WTC11 (cell line): ENCODE data around the gene GMPR. TPM values are rescaled to one million over a fixed set of nuclear protein-coding genes. Genes with fewer than 3 reads are reported as not detected.

Experiments
- ATAC-seq: fragments of 200-7000 bp; cut with Tn5 transposase; 2 replicates; pipeline ENCODE4 v1.10.0; 2021; ENCODE audit warnings: mild to moderate bottlenecking, moderate library complexity
- CTCF ChIA-PET: fragments of 300-600 bp; sonication (Branson Sonifier 250); formaldehyde crosslinking; loops from one replicate; lab custom pipeline; 2021; ENCODE audit warnings: antibody characterized with exemption; lab: Charles Lee
- POLR2A ChIA-PET: fragments of 350-600 bp; sonication (Branson Sonifier 250); formaldehyde crosslinking; loops from one replicate; lab custom pipeline; 2021; ENCODE audit warnings: antibody characterized with exemption; lab: Charles Lee
- DNase-seq: peaks from one replicate; pipeline ENCODE4 v3.0.0; 2021; ENCODE audit warnings: low spot score
- H3K27ac Mint-ChIP-seq: 2 replicates; pipeline ENCODE4 v1.8.0; 2021; ENCODE audit warnings: mixed read lengths
- H3K27me3 Mint-ChIP-seq: 2 replicates; pipeline ENCODE4 v1.8.0; 2021; ENCODE audit warnings: low read depth, mild to moderate bottlenecking, moderate library complexity, mixed read lengths
- H3K36me3 Mint-ChIP-seq: 2 replicates; pipeline ENCODE4 v1.8.0; 2021; ENCODE audit warnings: mixed read lengths
- H3K4me1 Mint-ChIP-seq: 2 replicates; pipeline ENCODE4 v1.8.0; 2022; ENCODE audit warnings: mixed read lengths
- H3K4me3 Mint-ChIP-seq: 2 replicates; pipeline ENCODE4 v1.8.0; 2021; ENCODE audit warnings: mild to moderate bottlenecking, moderate library complexity, mixed read lengths
- H3K9me3 Mint-ChIP-seq: 2 replicates; pipeline ENCODE4 v1.8.0; 2021; ENCODE audit warnings: mixed read lengths
- ATF1 ChIP-seq: sonication (generic); formaldehyde crosslinking; IDR thresholded peaks from 2 replicates; pipeline ENCODE4 v1.8.1; 2023; ENCODE audit warnings: mild to moderate bottlenecking, moderate library complexity, missing genetic modification reagents
- ATF6 ChIP-seq: sonication (generic); formaldehyde crosslinking; IDR thresholded peaks from 2 replicates; pipeline ENCODE4 v1.8.1; 2023; ENCODE audit warnings: mild to moderate bottlenecking, missing genetic modification reagents
- ELF4 ChIP-seq: sonication (generic); formaldehyde crosslinking; IDR thresholded peaks from 2 replicates; pipeline ENCODE4 v1.8.1; 2022; ENCODE audit warnings: low read depth, mild to moderate bottlenecking, moderate library complexity, missing genetic modification reagents
- GABPB1 ChIP-seq: sonication (generic); formaldehyde crosslinking; IDR thresholded peaks from 2 replicates; pipeline ENCODE4 v1.8.1; 2023; ENCODE audit warnings: mild to moderate bottlenecking, missing genetic modification reagents
- IRF1 ChIP-seq: sonication (generic); formaldehyde crosslinking; IDR thresholded peaks from 2 replicates; pipeline ENCODE4 v1.8.0; 2023; ENCODE audit warnings: missing genetic modification reagents
- IRF2 ChIP-seq: sonication (generic); formaldehyde crosslinking; IDR thresholded peaks from 2 replicates; pipeline ENCODE4 v1.8.0; 2022; ENCODE audit warnings: low read depth, missing genetic modification reagents, borderline replicate concordance
- NFE2L1 ChIP-seq: sonication (generic); formaldehyde crosslinking; IDR thresholded peaks from 2 replicates; pipeline ENCODE4 v1.8.1; 2023; ENCODE audit warnings: missing genetic modification reagents
- NR1H2 ChIP-seq: sonication (generic); formaldehyde crosslinking; IDR thresholded peaks from 2 replicates; pipeline ENCODE4 v1.9.0; 2021; ENCODE audit warnings: mild to moderate bottlenecking, moderate library complexity, missing genetic modification reagents
- PRRX2 ChIP-seq: fragments of 250-450 bp; sonication (Bioruptor Pico); IDR thresholded peaks from 2 replicates; pipeline ENCODE4 v1.8.0; 2021; ENCODE audit warnings: mild to moderate bottlenecking
- SMAD3 ChIP-seq: sonication (generic); formaldehyde crosslinking; IDR thresholded peaks from 2 replicates; pipeline ENCODE4 v1.8.0; 2022; ENCODE audit warnings: missing genetic modification reagents, mild to moderate bottlenecking, borderline replicate concordance
- SOX15 ChIP-seq: fragments of 250-450 bp; sonication (Bioruptor Pico); IDR thresholded peaks from 2 replicates; pipeline ENCODE4 v1.9.0; 2021; ENCODE audit warnings: mild to moderate bottlenecking
- SP1 ChIP-seq: sonication (generic); formaldehyde crosslinking; conservative IDR thresholded peaks from 2 replicates; pipeline ENCODE4 v1.8.1; 2022; ENCODE audit warnings: missing genetic modification reagents
- TEAD1 ChIP-seq: sonication (generic); formaldehyde crosslinking; IDR thresholded peaks from 2 replicates; pipeline ENCODE4 v1.8.0; 2022; ENCODE audit warnings: mild to moderate bottlenecking, missing genetic modification reagents
- TEAD4 ChIP-seq: sonication (generic); formaldehyde crosslinking; IDR thresholded peaks from 2 replicates; pipeline ENCODE4 v1.8.0; 2022; ENCODE audit warnings: mild to moderate bottlenecking, missing genetic modification reagents
- USF1 ChIP-seq: sonication (generic); formaldehyde crosslinking; IDR thresholded peaks from 2 replicates; pipeline ENCODE4 v1.8.0; 2022; ENCODE audit warnings: mild to moderate bottlenecking, missing genetic modification reagents
- ZNF232 ChIP-seq: sonication (generic); formaldehyde crosslinking; IDR thresholded peaks from 2 replicates; pipeline ENCODE4 v1.8.0; 2022; ENCODE audit warnings: mild to moderate bottlenecking, missing genetic modification reagents
- ZNF281 ChIP-seq: sonication (generic); formaldehyde crosslinking; IDR thresholded peaks from 2 replicates; pipeline ENCODE4 v1.8.0; 2023; ENCODE audit warnings: mild to moderate bottlenecking, missing genetic modification reagents
- ZNF317 ChIP-seq: sonication (generic); formaldehyde crosslinking; IDR thresholded peaks from 2 replicates; pipeline ENCODE4 v1.8.1; 2023; ENCODE audit warnings: low read depth, mild to moderate bottlenecking, moderate library complexity, missing genetic modification reagents, borderline replicate concordance
- ZNF416 ChIP-seq: fragments of 250-450 bp; sonication (Bioruptor Pico); IDR thresholded peaks from 2 replicates; pipeline ENCODE4 v1.9.0; 2021; ENCODE audit warnings: mild to moderate bottlenecking, inconsistent platforms
- ZNF423 ChIP-seq: fragments of 250-450 bp; sonication (Bioruptor Pico); IDR thresholded peaks from 2 replicates; pipeline ENCODE4 v2.1.2; 2022; ENCODE audit warnings: mild to moderate bottlenecking, moderate library complexity
- ZNF671 ChIP-seq: fragments of 250-450 bp; sonication (Bioruptor Pico); IDR thresholded peaks from 2 replicates; pipeline ENCODE4 v1.8.0; 2021; ENCODE audit warnings: mild to moderate bottlenecking
- total RNA-seq: library from RNA; stranded (reverse); gene quantifications from 3 replicates; pipeline ENCODE4 v1.2.3, GENCODE V29; 2021
- TF ChIP-seq, protein P1 (sequence below): sonication (generic); formaldehyde crosslinking; conservative IDR thresholded peaks from 2 replicates; pipeline ENCODE4 v1.8.1; 2022; ENCODE audit warnings: mild to moderate bottlenecking, missing genetic modification reagents
- TF ChIP-seq, protein P2 (sequence below): sonication (generic); formaldehyde crosslinking; IDR thresholded peaks from 2 replicates; pipeline ENCODE4 v1.8.0; 2022; ENCODE audit warnings: mild to moderate bottlenecking, missing genetic modification reagents
- TF ChIP-seq, protein P3 (sequence below): fragments of 250-450 bp; sonication (Bioruptor Pico); conservative IDR thresholded peaks from 2 replicates; pipeline ENCODE4 v1.9.0; 2021; ENCODE audit warnings: mild to moderate bottlenecking

GMPR gene
- total RNA-seq, 1 experiment from 2014 or later = 2.4 TPM

- H3K36me3 Mint-ChIP-seq = no peaks in the 10 kb centered on the region
- no peak for DNase-seq
Observed at GRCh38 chr6:16248271-16248853, 10.0 kb downstream of the GMPR start.

GRCh38 chr6:16249971-16250370, 11.6 kb downstream of the GMPR start:
- H3K36me3 Mint-ChIP-seq = no peaks in the 10 kb centered on the region
- H3K27me3 Mint-ChIP-seq = peaks cover 6% of the 10 kb centered on the region; the same call in 1 of the 2 replicates
- DNase-seq (no peak), ATAC-seq (peak; percentile 65)
- H3K4me1 Mint-ChIP-seq = peaks cover 12% of the 10 kb centered on the region
- no peak overlapping the region for H3K4me3 Mint-ChIP-seq
- no peak for TF ChIP-seq TEAD1
- no peak for TF ChIP-seq SOX15
- no peak for TF ChIP-seq PRRX2 (CRISPR knock-in tag)
- no peak for TF ChIP-seq ZNF416 (CRISPR knock-in tag)
- TF ChIP-seq ZNF671 (CRISPR knock-in tag) = no peak
- TF ChIP-seq, protein P1, sequence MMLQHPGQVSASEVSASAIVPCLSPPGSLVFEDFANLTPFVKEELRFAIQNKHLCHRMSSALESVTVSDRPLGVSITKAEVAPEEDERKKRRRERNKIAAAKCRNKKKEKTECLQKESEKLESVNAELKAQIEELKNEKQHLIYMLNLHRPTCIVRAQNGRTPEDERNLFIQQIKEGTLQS = no peak
- no peak for TF ChIP-seq NFE2L1
- no peak for TF ChIP-seq ZNF423 (CRISPR knock-in tag)
- TF ChIP-seq IRF2 (CRISPR knock-in tag) = no peak
- TF ChIP-seq NR1H2 (CRISPR knock-in tag) = no peak
- no peaks in the 10 kb centered on the region for H3K9me3 Mint-ChIP-seq
- ChIA-PET CTCF (interaction anchor here (2.0 kb wide), 1 partner anchor 36 kb away, joined by 6 read pairs; no protein-coding TSS in a partner anchor), POLR2A (no interaction called here)
- peak overlapping the region; percentile 29; the same call in 1 of the 2 replicates for H3K27ac Mint-ChIP-seq

More at GRCh38 chr6:16248271-16248853, 10.0 kb downstream of the GMPR start:
- ChIA-PET CTCF (interaction anchor here (1.0 kb wide), 1 partner anchor 9 kb away, joined by 3 read pairs; no protein-coding TSS in a partner anchor), POLR2A (no interaction called here)
- no peak for ATAC-seq
- Mint-ChIP-seq H3K9me3 (no peaks in the 10 kb centered on the region), H3K4me1 (peaks cover 19% of the 10 kb centered on the region), H3K4me3 (no peak overlapping the region), H3K27me3 (peaks cover 6% of the 10 kb centered on the region; the same call in 1 of the 2 replicates), H3K27ac (no peak overlapping the region)
- TF ChIP-seq ZNF281 (no peak), TEAD1 (no peak), ATF6 (CRISPR knock-in tag) (no peak), ELF4 (CRISPR knock-in tag) (no peak), IRF1 (no peak), GABPB1 (CRISPR knock-in tag) (no peak), SP1 (CRISPR knock-in tag) (no peak), SOX15 (no peak)

GRCh38 chr6:16251706-16252105, 13.3 kb downstream of the GMPR start:
- H3K36me3 Mint-ChIP-seq = no peaks in the 10 kb centered on the region
- H3K9me3 Mint-ChIP-seq = no peaks in the 10 kb centered on the region
- H3K4me3 Mint-ChIP-seq = no peak overlapping the region
- POLR2A ChIA-PET = no interaction called here
- H3K27me3 Mint-ChIP-seq = no peaks in the 10 kb centered on the region
- CTCF ChIA-PET = no interaction called here
- H3K4me1 Mint-ChIP-seq = peaks cover 6% of the 10 kb centered on the region
- no peak for ATAC-seq
- no peak for DNase-seq
- no peak overlapping the region for H3K27ac Mint-ChIP-seq
- no peak for TF ChIP-seq ZNF232
- TF ChIP-seq ATF1 = no peak
- no peak for TF ChIP-seq ZNF671 (CRISPR knock-in tag)
- TF ChIP-seq, protein P2, sequence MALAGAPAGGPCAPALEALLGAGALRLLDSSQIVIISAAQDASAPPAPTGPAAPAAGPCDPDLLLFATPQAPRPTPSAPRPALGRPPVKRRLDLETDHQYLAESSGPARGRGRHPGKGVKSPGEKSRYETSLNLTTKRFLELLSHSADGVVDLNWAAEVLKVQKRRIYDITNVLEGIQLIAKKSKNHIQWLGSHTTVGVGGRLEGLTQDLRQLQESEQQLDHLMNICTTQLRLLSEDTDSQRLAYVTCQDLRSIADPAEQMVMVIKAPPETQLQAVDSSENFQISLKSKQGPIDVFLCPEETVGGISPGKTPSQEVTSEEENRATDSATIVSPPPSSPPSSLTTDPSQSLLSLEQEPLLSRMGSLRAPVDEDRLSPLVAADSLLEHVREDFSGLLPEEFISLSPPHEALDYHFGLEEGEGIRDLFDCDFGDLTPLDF (CRISPR knock-in tag) = no peak
- no peak for TF ChIP-seq USF1 (CRISPR knock-in tag)
- TF ChIP-seq TEAD4 = no peak
- TF ChIP-seq ZNF317 (CRISPR knock-in tag) = no peak
- TF ChIP-seq, protein P3, sequence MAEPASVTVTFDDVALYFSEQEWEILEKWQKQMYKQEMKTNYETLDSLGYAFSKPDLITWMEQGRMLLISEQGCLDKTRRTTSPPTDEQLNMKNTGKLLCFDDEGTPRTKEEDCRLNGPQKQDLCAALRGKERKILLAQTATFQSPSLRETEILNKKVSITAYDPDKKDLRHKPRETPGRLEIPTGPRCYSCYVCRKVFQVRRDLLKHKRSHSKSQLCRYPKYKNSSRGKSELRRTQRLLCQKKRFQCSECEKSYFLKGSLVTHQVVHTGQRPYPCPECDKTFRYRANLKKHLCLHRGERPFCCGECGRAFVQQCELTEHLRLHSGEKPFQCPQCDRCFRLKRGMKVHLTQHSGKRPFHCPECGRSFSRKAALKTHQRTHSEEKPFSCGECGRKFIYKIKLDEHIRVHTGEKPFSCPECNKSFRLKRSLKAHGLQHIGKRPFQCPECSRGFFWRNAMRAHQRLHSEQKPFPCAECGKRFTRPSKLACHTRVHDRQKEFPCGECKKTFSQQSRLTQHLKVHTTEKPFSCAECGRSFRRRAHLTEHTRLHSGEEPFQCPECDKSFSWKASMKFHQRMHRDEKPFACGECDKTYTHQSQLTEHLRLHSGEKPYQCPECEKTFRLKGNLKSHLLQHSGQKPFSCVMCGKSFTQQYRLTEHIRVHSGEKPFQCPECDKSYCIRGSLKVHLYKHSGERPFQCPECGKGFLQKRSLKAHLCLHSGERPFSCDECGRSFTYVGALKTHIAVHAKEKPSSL (CRISPR knock-in tag) = no peak
- no peak for TF ChIP-seq SMAD3 (CRISPR knock-in tag)
